ENCODE results near the gene STK39.
A peak's percentile ranks its signal among the peaks of the same experiment; 100 is the strongest.
"Not testable (repeated sequence)": the region's sequence is repeated elsewhere in the genome, so short reads cannot be mapped to it uniquely, and the experiment has no call there.

Gene STK39

DNA sequence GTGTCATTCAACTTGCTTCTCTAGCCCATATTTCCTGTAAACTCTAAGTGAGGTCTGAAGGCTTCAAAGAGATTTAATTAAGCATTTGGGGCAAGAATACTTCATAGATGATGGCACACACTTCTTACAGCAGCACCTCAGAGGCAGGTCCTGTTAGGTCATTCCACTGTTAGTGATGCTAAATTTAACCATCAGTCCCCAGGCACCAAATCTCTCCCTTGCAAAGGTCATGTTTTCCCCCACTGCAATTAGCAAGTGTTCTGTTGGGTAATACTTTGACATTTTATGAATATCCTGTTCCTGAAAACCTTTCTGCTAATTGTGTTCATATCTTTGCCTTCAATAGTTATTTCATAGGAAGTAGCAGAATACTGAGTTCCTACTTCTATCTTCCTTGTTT, 117.0 kb downstream of the STK39 start:
- FAIRE-seq, result no peak

DNA sequence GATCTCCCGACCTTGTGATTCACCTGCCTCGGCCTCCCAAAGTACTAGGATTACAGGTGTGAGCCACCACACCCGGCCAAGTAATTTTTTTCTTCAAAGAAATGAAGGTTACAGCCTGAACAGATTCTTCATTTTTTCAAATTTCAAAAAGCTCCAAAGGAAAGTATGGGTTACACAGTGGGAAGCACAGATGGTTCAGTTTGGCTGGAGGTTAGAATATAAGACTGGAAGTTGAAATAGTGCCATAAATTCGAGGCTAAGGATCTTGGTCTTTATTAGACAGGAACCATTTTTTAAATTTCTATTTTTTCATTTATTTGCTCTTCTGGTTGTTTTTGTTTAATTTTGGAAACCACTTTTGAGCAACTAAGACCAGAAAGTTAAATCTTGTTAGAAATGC, 120.0 kb downstream of the STK39 start:
- FAIRE-seq, result no peak

DNA sequence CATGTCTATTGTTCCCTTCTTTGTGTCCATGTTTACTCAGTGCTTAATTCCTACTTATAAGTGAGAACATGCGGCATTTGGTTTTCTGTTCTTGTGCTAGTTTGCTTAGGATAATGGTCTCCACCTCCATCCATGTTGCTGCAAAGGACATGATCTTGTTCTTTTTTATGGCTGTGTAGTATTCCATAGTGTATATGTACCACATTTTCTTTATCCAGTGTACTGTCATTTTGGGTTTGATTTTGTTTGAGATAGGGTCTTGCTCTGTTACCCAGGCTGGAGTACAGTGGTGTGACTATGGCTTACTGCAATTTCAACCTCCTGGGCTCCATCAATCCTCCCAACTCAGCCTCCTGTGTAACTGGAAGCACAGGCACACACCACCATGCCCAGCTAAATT, 125.2 kb downstream of the STK39 start:
- FAIRE-seq, result not testable (repeated sequence)

DNA sequence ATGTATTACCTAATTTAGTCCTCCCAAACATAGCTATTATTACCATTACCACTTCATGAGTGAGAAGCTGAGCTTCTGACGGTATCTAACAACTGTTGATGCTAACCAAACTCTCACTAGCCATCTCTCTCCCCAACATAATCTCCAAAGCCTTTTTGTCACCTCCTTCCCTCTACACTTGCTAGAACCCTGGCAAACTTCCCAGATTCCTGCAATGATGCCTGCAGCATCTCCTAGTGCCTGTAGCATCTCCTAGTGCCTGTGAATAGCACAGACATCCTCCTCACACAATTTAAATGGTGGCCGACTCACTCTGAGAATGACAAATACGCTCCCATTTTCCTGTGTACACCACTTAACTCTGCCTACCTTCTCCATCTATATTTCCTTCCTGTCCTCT, 126.7 kb downstream of the STK39 start:
- no peak for FAIRE-seq

DNA sequence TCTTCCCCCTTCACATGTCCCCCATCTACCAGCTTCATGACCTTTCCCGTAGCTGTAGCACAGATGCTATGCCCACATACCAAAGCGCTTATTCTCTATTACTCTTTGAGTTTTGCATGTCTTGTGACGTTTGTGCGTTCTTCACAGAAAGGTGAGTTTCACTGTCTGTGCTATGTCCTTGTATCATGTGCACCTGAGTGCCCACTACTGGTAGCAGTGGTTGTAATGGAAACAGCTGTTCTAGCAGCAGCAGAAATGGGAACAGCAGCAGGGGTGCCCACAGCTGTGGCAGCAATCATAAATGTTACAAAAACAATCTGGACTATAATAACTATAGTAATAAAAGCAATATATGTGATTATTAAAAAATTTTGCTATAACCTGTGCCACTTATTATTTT, 127.1 kb downstream of the STK39 start:
- FAIRE-seq, result no peak

DNA sequence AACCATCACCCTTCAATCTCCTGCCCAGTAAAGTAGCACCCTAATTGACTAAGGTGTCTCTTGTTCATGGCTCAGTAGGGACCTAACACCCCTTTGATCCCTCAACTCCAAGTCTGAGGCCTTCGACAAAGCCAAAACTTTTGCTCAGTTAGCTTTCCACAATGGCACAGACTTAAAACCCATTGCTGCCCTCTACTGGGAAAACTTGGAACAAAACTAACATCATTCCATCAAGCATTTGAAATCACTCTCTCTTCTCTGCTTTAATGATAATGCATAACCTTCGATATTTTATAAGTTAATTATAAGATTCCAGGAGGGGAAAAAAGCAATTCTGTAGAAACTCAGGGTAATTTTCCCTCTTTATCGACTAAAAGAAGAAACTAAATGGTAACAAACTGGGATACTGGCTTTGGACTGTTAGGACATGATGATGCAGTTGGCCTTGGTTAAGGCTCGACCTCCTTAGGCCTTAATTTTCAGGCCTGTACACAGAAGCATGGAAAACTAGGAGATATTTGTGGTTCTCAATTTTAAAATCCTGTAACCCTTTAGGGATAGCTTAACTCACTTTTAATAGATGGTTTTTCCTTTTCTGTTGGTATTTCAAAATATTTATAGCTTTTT, 127.8 kb downstream of the STK39 start:
- peak; percentile 83 for FAIRE-seq

DNA sequence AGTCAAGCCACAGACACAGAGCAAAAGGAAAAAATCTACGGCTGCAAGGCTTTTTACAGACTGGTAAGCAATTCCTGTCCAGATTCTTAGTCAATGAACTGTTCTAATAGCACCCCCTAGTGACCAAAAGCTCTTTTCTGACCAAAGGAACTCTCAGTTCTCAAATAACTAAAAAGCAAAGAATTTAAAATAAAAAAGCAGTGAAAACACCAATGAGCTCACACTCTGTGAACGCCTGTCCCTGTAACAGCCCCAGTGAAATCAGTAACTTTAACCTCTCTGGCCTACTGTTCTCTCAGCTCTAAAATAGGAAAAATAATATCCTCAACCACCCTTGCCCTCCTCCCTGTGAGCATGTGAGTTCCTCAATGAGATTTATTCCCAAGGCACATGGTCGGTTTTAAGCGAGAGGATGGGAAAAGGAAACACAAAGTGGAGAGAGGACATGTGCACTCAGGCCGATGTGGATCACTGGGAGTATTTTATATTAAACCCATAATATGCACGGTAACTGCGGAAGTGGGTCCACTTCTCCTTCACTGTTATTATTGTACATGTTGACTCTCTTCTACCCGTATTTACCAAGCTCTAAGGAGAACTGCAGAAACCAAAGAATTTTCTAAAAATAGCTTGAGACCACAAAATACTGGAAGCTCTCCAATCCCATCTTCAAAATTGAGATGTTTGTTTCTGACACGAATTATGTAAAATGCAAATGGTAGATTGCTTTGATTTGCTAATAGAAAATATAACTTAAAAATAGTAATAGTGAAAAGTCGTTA, 128.5 kb downstream of the STK39 start:
- FAIRE-seq, result peak; percentile 82

DNA sequence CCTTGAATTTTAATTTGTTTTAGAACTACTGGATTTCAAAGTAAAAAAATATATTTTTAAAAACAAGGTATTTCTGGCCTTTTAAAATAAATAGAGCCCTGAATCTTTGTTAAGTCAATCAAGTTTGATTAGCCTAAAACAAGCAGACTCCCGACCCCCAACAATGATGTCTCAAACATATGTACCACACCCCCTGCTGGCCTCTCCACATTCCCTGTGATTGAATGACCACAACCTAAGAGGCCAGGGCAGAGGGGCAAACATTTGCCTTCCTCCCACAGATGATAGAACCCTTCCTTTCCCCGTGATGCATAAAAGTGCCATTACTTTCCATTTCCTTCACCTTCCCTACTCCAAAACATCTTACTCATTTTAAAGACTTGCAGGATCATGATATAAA, 130.9 kb downstream of the STK39 start:
- FAIRE-seq, result no peak

DNA sequence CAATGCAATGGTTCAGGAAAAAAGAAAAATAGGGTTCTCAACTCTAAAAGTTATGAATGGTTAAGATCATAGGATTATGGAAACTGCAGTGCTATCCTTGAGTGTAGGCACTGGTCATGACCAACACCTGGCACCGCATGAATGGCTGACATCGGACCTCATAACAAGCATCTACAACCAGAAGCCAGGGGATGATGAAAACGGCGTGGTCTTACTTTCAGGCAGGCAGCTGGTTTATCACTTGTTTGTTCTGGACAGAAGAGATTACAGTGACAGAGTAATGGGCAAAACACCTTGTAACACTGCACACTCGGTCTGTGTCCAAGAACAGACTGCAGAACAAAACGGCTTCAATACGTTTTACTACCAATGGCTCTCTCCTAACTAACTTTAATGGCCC, 132.8 kb downstream of the STK39 start:
- FAIRE-seq, result no peak

DNA sequence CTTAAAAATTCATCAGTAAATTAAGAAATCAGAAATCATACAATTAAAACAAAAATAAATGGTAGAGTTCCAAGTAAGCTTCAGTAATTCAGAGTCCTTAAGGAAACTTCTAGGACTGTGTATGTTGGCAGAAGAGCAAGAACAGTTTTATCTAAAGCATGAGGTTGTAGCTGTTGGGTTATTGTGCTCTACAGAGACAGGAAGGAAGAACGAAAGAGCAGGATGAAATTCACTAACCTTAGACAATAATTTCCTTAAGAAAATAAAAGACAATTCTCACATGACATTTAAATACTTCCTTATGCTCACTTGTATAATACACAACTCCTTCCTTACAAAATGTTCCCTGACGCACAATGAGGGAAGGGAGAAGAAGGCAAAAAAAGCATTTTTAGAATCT, 133.4 kb downstream of the STK39 start:
- FAIRE-seq, result no peak

DNA sequence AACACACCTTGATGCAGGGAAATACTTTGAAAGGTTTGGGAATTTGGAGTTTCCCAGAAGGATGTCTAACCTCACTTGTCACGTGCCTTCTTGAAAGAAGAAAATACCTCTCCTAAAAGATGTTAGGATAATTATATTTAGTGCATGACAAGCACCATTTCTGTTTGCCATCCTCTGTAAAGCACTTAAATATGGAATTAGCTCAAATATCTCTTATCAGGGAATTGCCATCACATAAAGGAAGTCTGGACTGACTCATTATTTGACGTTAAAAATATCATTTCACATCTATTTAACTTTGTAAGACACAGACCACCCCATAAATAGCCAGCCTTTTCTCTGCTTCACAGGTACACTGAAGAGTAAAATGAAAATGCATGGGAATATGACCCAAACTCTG, 140.1 kb downstream of the STK39 start:
- FAIRE-seq, result no peak

DNA sequence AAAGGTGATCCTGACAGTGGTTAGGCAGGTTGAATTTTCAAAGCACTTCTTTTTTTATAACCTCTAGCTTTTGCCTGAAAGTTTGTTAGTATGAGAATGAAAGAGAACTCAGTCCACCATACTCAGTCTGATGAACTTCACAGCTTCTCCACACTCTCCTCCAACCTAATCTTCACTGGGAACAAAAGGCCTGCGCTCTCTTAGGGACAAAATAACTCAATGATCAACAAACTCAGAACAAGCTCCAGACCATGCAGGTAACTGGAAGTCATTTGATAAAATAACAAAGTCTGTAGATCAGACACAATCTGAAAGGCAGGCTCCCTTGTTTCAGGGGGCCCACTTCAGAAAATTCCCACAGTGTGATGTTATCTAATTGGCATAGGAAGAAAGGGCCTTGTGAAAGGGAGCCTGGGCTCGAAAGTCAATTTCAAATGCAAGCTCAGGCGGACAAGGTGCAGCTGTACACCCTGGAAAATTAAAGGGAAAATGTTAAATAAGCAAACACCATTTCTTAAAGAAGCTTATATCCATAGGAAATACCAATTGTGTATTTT, 142.2 kb downstream of the STK39 start:
- FAIRE-seq, result no peak

DNA sequence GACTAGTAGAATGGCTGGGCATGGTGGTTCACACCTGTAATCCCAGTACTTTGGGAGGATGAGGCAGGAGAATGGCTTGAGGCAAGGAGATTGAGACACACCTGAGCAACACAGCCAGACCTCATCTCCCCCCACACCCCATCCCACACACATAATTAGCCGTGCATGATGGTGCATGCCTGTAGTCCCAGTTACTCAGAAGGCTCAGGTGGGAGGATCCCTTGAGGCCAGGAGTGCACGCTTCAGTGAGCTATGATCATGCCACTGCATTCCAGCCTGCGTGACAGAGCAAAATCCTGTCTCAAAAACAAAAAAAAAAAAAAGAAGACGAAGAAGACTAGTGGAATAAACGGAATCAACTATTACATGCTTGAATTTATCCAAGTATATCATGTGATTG, 150.0 kb downstream of the STK39 start:
- no peak for FAIRE-seq

DNA sequence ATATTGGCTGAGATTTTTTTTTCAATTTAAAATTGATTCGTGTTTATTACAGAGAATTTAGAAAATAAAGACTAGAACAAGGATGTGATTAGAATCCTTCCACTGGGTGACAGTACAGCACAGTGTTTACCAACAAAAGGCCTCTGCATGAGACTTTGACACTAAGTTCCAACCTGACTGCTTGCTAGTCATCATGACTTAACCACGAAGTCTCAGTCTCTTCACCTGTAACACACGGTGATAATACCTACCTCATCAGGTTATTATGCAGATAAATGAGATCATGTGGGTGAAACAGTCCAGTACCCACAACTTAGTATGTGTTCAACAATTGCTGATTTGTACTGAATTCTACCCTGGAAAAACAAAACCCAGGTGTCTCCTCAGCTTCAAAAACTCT, 151.2 kb downstream of the STK39 start:
- FAIRE-seq, result no peak

DNA sequence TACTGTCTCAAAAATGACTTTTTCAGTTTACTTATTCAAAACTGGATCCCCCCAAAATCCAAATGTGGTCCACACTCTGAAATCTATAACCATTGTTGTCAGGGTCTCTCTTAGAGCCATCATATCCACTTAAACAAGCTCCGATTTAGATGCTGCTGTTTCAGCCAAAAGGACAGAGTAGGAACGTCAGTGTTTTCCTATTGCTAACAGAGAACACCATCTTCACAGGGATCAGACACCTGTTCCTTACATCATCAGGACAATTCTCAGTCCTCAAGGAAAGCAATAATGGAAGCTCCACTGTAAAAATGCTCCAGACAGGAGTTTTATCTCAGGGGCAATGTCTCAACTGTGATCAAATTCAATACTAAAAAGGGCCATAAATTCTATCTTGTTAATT, 155.4 kb downstream of the STK39 start:
- FAIRE-seq, result no peak

DNA sequence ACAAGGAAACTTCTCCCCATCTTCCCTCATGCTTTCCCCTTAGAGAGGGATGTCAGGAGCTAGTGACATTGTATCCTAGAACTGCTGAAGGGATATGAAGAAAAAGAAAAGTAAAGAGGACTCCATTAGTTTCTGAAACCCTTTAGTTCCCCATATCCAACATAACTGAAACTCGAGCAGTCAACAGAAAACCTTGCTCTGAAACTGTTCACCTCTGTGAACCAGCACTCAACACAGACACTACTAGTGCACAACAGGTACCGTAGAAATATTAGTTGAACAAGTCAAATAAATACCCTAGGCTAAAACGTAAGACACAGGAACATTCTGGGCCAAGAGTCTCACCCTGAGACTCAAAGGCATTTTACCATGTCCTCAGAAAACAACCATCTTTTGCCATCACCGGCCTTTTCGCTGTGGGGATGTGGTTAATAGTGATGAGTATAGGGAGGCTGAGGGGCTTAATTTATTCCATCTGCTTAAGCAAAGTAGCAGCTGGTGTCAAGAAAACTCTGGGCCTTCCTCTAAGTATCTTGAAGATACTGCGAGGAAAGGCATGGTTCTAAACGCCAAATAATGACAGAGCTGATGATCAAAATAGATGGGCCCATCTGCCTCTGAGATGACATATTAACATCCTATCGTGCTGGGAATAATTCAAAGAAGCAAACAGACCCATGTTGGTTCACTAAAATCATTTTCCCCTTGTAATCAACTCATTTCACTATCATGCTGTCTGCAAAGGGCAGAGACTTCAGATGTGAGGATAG, 156.8 kb downstream of the STK39 start:
- no peak for FAIRE-seq

DNA sequence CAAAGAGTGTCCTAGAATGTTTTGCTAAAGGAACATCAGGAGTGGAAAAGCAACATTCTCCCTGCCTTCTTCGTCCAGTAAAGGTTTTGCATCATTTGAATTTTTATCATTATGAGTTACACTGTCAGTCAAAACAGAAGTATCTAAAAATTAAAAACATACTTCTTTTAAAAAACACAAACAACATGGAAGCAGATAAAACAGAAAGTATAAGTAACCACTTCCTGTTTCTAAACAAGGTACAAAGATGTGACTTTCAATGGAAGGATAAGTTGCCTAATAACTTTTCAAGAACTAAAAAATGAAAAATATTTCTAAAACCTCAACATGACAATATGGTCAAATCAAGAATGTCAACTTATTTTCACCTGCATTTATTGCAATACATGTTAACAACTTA, 158.2 kb downstream of the STK39 start:
- peak; percentile 3 for FAIRE-seq

DNA sequence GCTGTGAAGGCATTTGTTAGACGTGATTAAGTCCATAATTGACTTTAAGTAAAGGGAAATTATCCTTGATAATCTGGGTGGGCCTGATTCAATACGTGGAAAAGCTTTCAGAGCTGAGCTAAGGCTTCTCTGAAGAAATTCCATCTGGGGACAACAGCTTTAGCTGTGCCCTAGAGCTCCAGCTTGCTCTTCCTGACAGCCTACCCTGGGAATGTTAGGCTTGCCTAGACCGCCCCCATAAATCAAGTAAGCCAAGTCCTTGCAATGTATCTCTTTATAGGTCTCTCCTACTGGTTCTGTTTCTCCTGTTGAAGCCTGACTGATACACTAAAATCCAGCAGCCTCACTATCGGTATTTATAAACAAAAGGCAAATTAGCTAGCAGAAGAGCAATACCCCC, 160.0 kb downstream of the STK39 start:
- no peak for FAIRE-seq

DNA sequence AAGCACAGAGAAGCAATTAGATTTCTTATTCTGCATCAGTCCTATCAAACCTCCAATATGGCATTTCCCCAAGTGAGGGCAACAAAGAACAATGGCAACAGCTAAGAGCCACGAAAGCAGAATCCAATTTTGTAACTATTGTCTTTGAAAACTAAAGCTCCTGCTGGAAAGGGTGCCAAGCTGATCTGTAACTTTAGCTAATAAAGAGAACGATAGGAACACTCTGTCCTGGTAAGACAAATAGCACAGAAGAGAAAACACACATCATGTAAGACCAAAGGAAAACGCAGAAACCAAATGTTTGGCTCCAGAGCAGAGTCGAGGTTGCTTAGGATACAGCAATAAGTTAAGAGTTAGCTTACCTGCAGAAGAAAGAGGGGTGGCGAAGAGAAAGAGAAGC, 160.5 kb downstream of the STK39 start:
- no peak for FAIRE-seq

DNA sequence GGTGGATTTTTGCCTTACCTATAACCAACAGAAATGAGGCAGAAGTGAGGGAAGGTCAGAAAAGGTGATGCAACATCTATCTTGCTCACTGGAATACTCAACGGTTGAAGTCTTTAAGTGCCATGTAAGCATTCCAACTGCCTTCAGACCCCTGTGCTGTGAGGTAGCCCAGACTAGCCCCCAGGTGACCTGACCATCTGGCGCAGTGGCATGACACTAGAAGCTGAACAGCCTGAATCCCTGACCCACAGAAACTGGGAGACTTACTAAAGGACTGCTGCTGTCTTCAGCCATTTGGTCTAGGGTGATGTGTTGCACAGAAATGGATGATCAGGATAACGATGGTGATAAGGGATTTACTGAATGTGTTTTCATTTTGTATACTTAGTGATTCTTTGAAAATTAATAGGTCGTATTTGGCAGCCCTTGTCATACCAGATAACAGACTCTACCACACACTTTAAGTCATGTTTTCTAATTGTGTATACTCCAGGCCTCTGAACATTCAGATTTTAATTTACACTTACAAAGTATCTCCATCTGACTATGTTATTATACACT, 161.5 kb downstream of the STK39 start:
- FAIRE-seq, result no peak

DNA sequence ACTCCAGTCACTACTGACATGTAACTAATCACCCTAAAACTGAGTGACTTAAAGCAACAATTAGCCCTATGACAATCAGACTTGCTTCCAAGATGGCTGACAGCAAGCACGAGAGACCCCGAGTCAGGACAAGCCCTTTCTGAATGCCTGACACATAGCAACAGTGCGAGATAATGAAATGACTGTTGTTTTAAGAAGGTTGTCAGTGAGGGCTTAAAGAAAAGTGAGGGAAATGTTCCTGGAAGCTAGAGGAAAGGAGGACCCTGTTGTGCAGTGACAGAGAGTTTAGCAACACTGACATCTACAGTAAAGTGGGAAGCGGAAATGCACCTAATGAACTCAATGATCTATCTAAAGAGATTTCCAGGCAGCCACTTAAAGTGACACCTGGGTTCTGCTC, 163.1 kb downstream of the STK39 start:
- no peak for FAIRE-seq

DNA sequence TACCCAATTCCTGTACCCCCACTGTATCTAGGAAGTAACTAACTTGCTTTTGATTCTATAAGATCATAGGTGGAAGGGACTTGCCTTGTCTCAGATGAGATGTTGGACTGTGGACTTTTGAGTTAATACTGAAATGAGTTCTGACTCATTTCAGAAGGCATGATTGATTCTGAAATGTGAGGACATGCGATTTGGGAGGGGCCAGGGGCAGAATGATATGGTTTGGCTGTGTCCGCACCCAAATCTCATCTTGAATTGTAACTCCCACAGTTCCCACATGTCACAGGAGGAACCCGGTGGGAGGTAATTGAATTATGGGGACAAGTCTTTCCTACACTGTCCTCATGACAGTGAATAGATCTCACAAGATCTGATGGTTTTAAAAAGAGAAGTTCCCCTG, 165.9 kb downstream of the STK39 start:
- FAIRE-seq, result not testable (repeated sequence)

DNA sequence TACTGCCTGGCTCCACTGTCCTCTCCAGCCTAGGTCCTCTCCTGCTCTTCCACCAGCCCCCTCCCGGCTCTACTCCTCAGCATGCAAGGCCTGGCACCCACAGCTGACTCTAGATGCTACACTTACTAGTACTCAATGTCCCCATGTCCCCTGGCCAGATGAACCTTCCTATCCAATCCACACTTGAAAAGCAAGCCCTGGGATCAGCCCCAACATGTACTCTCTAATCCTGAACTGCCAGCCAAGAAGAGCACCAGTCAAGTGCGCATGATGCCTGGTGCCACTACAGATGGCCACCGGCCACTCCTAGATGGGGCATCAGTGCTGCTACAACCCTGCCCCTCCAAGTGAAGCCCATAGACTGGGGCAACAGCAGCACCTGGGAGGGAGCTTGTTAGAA, 168.2 kb downstream of the STK39 start:
- no peak for FAIRE-seq

DNA sequence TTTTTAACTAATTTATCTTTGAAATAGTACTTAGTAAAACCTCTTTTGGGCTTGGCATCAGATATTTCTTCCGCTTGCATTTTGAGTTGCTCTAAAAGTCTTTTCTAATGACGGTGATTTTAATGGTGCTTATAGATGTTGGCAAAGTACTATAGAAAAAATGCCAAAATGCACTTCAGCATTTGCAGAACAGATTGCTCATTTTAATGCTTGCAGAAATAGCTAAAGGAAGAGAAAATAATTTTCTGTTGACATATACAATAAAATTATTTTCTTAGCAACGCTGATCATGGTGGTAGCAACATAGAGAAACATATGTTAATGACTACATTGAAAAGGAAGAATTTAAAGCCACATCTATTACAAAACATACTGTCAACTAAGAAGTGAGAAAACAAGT, 170.7 kb downstream of the STK39 start:
- FAIRE-seq, result no peak
